Upper lobe of right lung (tissue), 1 donor: ENCODE data around the gene SPDYE3. TPM values are rescaled to one million over a fixed set of nuclear protein-coding genes. Genes with fewer than 3 reads are reported as not detected.
A peak's percentile ranks its signal among the peaks of the same experiment; 100 is the strongest.
"Not testable (repeated sequence)": the region's sequence is repeated elsewhere in the genome, so short reads cannot be mapped to it uniquely, and the experiment has no call there.

ENCODE experiments used
- ATAC-seq: fragments of 200-7000 bp; cut with Tn5 transposase; one replicate; pipeline ENCODE4 v1.9.1; 2020; ENCODE audit warnings: mild to moderate bottlenecking, moderate library complexity
- DNase-seq: peaks from one replicate; pipeline ENCODE4 v3.0.0-alpha.2; 2020
- H3K27ac ChIP-seq: fragments of 200-600 bp; one replicate; pipeline ENCODE4 v1.8.0; 2022
- H3K27me3 ChIP-seq: fragments of 200-600 bp; one replicate; pipeline ENCODE4 v1.8.0; 2022; ENCODE audit warnings: mild to moderate bottlenecking
- H3K36me3 ChIP-seq: fragments of 200-600 bp; one replicate; pipeline ENCODE4 v1.8.0; 2022
- H3K4me1 ChIP-seq: fragments of 200-600 bp; one replicate; pipeline ENCODE4 v1.8.0; 2022
- H3K4me3 ChIP-seq: fragments of 200-600 bp; one replicate; pipeline ENCODE4 v1.8.0; 2022; ENCODE audit warnings: mild to moderate bottlenecking
- H3K9me3 ChIP-seq: fragments of 200-600 bp; one replicate; pipeline ENCODE4 v1.8.0; 2022
- CTCF ChIP-seq: fragments of 200-600 bp; IDR thresholded peaks from one replicate; pipeline ENCODE4 v1.8.0; 2022; ENCODE audit warnings: antibody characterized with exemption
- intact Hi-C: fragments of 100-400 bp; cut with DNase I; formaldehyde crosslinking; loops from one replicate; pipeline ENCODE4 v1.11.0; 2022
- total RNA-seq: library from RNA; stranded (reverse); fragmentation: NEBNext Ultra II Directional; extraction: Animal tissue kit (Norgen Biotek cat#: 25700); gene quantifications from one replicate; pipeline ENCODE4 v1.2.1, GENCODE V29; 2021
- donor health status: DM: no; HTN: yes; CAD: no; lungs with severe emphysema.

Gene SPDYE3
- total RNA-seq, 1 donor from 2014 or later: not detected

GRCh38 chr7:100364480-100364879, 57.0 kb downstream of the SPDYE3 start:
- Histone ChIP-seq H3K9me3 (no peaks in the 10 kb centered on the region), H3K27ac (no peak overlapping the region), H3K36me3 (peaks cover 44% of the 10 kb centered on the region), H3K4me3 (no peak overlapping the region), H3K27me3 (no peaks in the 10 kb centered on the region), H3K4me1 (peaks cover 5% of the 10 kb centered on the region)
- DNase-seq (no peak), ATAC-seq (no peak)
- no peak for TF ChIP-seq CTCF
- intact Hi-C loops: no loop called here

GRCh38 chr7:100365998-100366367, 58.5 kb downstream of the SPDYE3 start:
- peak; percentile 39 for DNase-seq
- H3K27ac ChIP-seq: peak overlapping the region; percentile 55

GRCh38 chr7:100366411-100367250, 59.1 kb downstream of the SPDYE3 start:
- H3K4me3 ChIP-seq: no peak overlapping the region
- peak overlapping the region; percentile 55 for H3K27ac ChIP-seq
- no peaks in the 10 kb centered on the region for H3K27me3 ChIP-seq
- H3K4me1 ChIP-seq: peaks cover 8% of the 10 kb centered on the region
- DNase-seq: peak; percentile 62
- ATAC-seq: no peak
- no peaks in the 10 kb centered on the region for H3K9me3 ChIP-seq
- no peak for TF ChIP-seq CTCF
- H3K36me3 ChIP-seq: peaks cover 23% of the 10 kb centered on the region
- intact Hi-C loops: no loop called here

More at GRCh38 chr7:100365998-100366367, 58.5 kb downstream of the SPDYE3 start:
- H3K27me3 ChIP-seq, H3K4me3 ChIP-seq, H3K9me3 ChIP-seq, ATAC-seq, intact Hi-C loops, H3K4me1 ChIP-seq: not testable (repeated sequence)
- peaks cover 29% of the 10 kb centered on the region for H3K36me3 ChIP-seq

- TF ChIP-seq CTCF: no peak
- H3K4me1 ChIP-seq: peaks cover 8% of the 10 kb centered on the region
- H3K27me3 ChIP-seq: no peaks in the 10 kb centered on the region
- ATAC-seq (no peak), DNase-seq (peak; percentile 30)
- intact Hi-C loops: no loop called here
- no peaks in the 10 kb centered on the region for H3K9me3 ChIP-seq
- H3K36me3 ChIP-seq: peaks cover 17% of the 10 kb centered on the region
- no peak overlapping the region for H3K27ac ChIP-seq
- H3K4me3 ChIP-seq: no peak overlapping the region
These were observed 59.7 kb downstream of the SPDYE3 start for GRCh38 chr7:100367251-100367620.

- ATAC-seq: no peak
- Histone ChIP-seq H3K4me3 (no peak overlapping the region), H3K9me3 (no peaks in the 10 kb centered on the region), H3K36me3 (peaks cover 10% of the 10 kb centered on the region), H3K27ac (peak overlapping the region; percentile 74), H3K27me3 (no peaks in the 10 kb centered on the region), H3K4me1 (peaks cover 8% of the 10 kb centered on the region)
- DNase-seq: peak; percentile 66
- intact Hi-C loops: no loop called here
- TF ChIP-seq CTCF: no peak
These were observed 60.4 kb downstream of the SPDYE3 start for GRCh38 chr7:100367676-100368613.

- Histone ChIP-seq H3K27ac (peak overlapping the region; percentile 74), H3K4me1 (peaks cover 8% of the 10 kb centered on the region), H3K4me3 (no peak overlapping the region), H3K27me3 (no peaks in the 10 kb centered on the region), H3K36me3 (peaks cover 5% of the 10 kb centered on the region), H3K9me3 (no peaks in the 10 kb centered on the region)
- intact Hi-C loops: no loop called here
- TF ChIP-seq CTCF: no peak
- DNase-seq (peak; percentile 84), ATAC-seq (peak; percentile 85)
These were observed 61.6 kb downstream of the SPDYE3 start for GRCh38 chr7:100369105-100369504.
